HEK293 (cell line): ENCODE measurements around the gene OCA2.

Experiments used
- CTCF ChIA-PET: fragments of 350-600 bp; formaldehyde crosslinking; extraction: SDS; loops from one replicate; lab custom pipeline; 2021; ENCODE audit warnings: antibody characterized with exemption; lab: Yijun Ruan, JAX
- POLR2A ChIA-PET: fragments of 300-600 bp; formaldehyde crosslinking; extraction: SDS; loops from one replicate; lab custom pipeline; 2020; ENCODE audit warnings: antibody characterized with exemption, inconsistent platforms; lab: Yijun Ruan, JAX
- H3K27ac ChIP-seq: fragments of 200-500 bp; sonication (Bioruptor generic); 2 replicates; pipeline ENCODE4 v1.5.1; 2014; ENCODE audit warnings: low read depth, low read length, control low read depth, inconsistent platforms; ENCODE audit errors: extremely low read depth
- H3K36me3 ChIP-seq, 2 experiments: fragments of 200-500 bp in 1 of 2; sonication (Bioruptor generic) in 1 of 2; 1 replicate in 1 of 2; 2 replicates in 1 of 2; pipeline ENCODE4 v1.5.1; 2014 to 2017; ENCODE audit warnings: inconsistent platforms in 2 of 2, low read length in 2 of 2; ENCODE audit not compliant: control insufficient read depth in 2 of 2, insufficient read depth in 1 of 2
- H3K4me1 ChIP-seq: fragments of 200-500 bp; sonication (Bioruptor generic); 2 replicates; pipeline ENCODE4 v1.5.1; 2014; ENCODE audit warnings: mild to moderate bottlenecking, low read length, inconsistent platforms; ENCODE audit not compliant: control insufficient read depth, insufficient read depth
- H3K4me3 ChIP-seq: 2 replicates; pipeline ENCODE4 v1.5.1; 2011; ENCODE audit warnings: low read depth, mild to moderate bottlenecking, control low read depth, low read length, moderate library complexity
- H3K9me3 ChIP-seq: fragments of 200-500 bp; sonication (Bioruptor generic); 2 replicates; pipeline ENCODE4 v1.5.1; 2014; ENCODE audit warnings: low read depth, low read length, inconsistent platforms; ENCODE audit not compliant: control insufficient read depth, insufficient read depth
- GLI4 ChIP-seq: fragments of 450-650 bp; formaldehyde crosslinking; IDR thresholded peaks from 2 replicates; pipeline ENCODE4 v1.5.1; 2016; ENCODE audit warnings: missing biosample characterization, missing genetic modification characterization
- IKZF3 ChIP-seq: fragments of 450-650 bp; IDR thresholded peaks from 2 replicates; pipeline ENCODE4 v1.5.0; 2018; ENCODE audit warnings: missing biosample characterization, mild to moderate bottlenecking, missing genetic modification characterization, moderate library complexity
- KLF7 ChIP-seq: fragments of 450-650 bp; formaldehyde crosslinking; IDR thresholded peaks from 2 replicates; pipeline ENCODE4 v1.5.1; 2016; ENCODE audit warnings: missing biosample characterization, missing genetic modification characterization, borderline replicate concordance
- PRDM6 ChIP-seq: fragments of 450-650 bp; formaldehyde crosslinking; IDR thresholded peaks from 2 replicates; pipeline ENCODE4 v1.5.1; 2017; ENCODE audit warnings: missing biosample characterization, missing genetic modification characterization
- SP3 ChIP-seq: fragments of 450-650 bp; formaldehyde crosslinking; IDR thresholded peaks from 2 replicates; pipeline ENCODE4 v1.5.1; 2016; ENCODE audit warnings: missing biosample characterization, missing genetic modification characterization
- SP7 ChIP-seq: fragments of 450-650 bp; formaldehyde crosslinking; IDR thresholded peaks from 2 replicates; pipeline ENCODE4 v1.5.1; 2016; ENCODE audit warnings: missing biosample characterization, missing genetic modification characterization
- ZBTB21 ChIP-seq: fragments of 450-650 bp; formaldehyde crosslinking; IDR thresholded peaks from 2 replicates; pipeline ENCODE4 v1.5.1; 2017; ENCODE audit warnings: missing biosample characterization, missing genetic modification characterization
- ZBTB6 ChIP-seq: fragments of 450-650 bp; formaldehyde crosslinking; IDR thresholded peaks from 2 replicates; pipeline ENCODE4 v1.5.1; 2017; ENCODE audit warnings: missing biosample characterization, missing genetic modification characterization
- ZEB2 ChIP-seq: fragments of 450-650 bp; formaldehyde crosslinking; IDR thresholded peaks from 2 replicates; pipeline ENCODE4 v1.5.1; 2016; ENCODE audit warnings: missing biosample characterization, missing genetic modification characterization
- ZIC2 ChIP-seq: fragments of 450-650 bp; formaldehyde crosslinking; IDR thresholded peaks from 2 replicates; pipeline ENCODE4 v1.5.1; 2016; ENCODE audit warnings: missing biosample characterization, missing genetic modification characterization
- ZNF138 ChIP-seq: fragments of 450-650 bp; formaldehyde crosslinking; IDR thresholded peaks from 2 replicates; pipeline ENCODE4 v1.5.1; 2016; ENCODE audit warnings: missing biosample characterization, missing genetic modification characterization, borderline replicate concordance
- ZNF23 ChIP-seq: fragments of 450-650 bp; formaldehyde crosslinking; IDR thresholded peaks from 2 replicates; pipeline ENCODE4 v1.5.1; 2016; ENCODE audit warnings: missing biosample characterization, missing genetic modification characterization, borderline replicate concordance
- ZNF280C ChIP-seq: fragments of 450-650 bp; formaldehyde crosslinking; IDR thresholded peaks from 2 replicates; pipeline ENCODE4 v1.5.1; 2016; ENCODE audit warnings: missing biosample characterization, missing genetic modification characterization
- ZNF366 ChIP-seq: fragments of 450-650 bp; formaldehyde crosslinking; conservative IDR thresholded peaks from 2 replicates; pipeline ENCODE4 v1.5.1; 2016; ENCODE audit warnings: missing biosample characterization, missing genetic modification characterization
- ZNF510 ChIP-seq: fragments of 450-650 bp; formaldehyde crosslinking; IDR thresholded peaks from 2 replicates; pipeline ENCODE4 v1.5.1; 2018; ENCODE audit warnings: mild to moderate bottlenecking, missing genetic modification characterization, missing biosample characterization; ENCODE audit not compliant: insufficient replicate concordance
- ZNF514 ChIP-seq: fragments of 450-650 bp; formaldehyde crosslinking; IDR thresholded peaks from 2 replicates; pipeline ENCODE4 v1.5.1; 2016; ENCODE audit warnings: missing biosample characterization, missing genetic modification characterization
- ZNF555 ChIP-seq: fragments of 450-650 bp; formaldehyde crosslinking; conservative IDR thresholded peaks from 2 replicates; pipeline ENCODE4 v1.5.1; 2017; ENCODE audit warnings: missing biosample characterization, mild to moderate bottlenecking, missing genetic modification characterization, inconsistent platforms
- ZNF621 ChIP-seq: fragments of 450-650 bp; formaldehyde crosslinking; IDR thresholded peaks from 2 replicates; pipeline ENCODE4 v1.5.1; 2017; ENCODE audit warnings: missing biosample characterization, missing genetic modification characterization
- ZNF623 ChIP-seq: fragments of 450-650 bp; formaldehyde crosslinking; IDR thresholded peaks from 2 replicates; pipeline ENCODE4 v1.5.1; 2016; ENCODE audit warnings: missing biosample characterization, missing genetic modification characterization
- ZNF76 ChIP-seq: fragments of 450-650 bp; formaldehyde crosslinking; IDR thresholded peaks from 2 replicates; pipeline ENCODE4; 2016; ENCODE audit warnings: low read depth, missing biosample characterization, missing genetic modification characterization, borderline replicate concordance
- ZNF791 ChIP-seq: fragments of 450-650 bp; formaldehyde crosslinking; IDR thresholded peaks from 2 replicates; pipeline ENCODE4 v1.5.1; 2016; ENCODE audit warnings: missing biosample characterization, missing genetic modification characterization
- ZSCAN16 ChIP-seq: fragments of 450-650 bp; formaldehyde crosslinking; IDR thresholded peaks from 2 replicates; pipeline ENCODE4 v1.5.1; 2016; ENCODE audit warnings: missing biosample characterization, missing genetic modification characterization
- ZSCAN23 ChIP-seq: fragments of 450-650 bp; formaldehyde crosslinking; IDR thresholded peaks from 2 replicates; pipeline ENCODE4 v1.5.1; 2016; ENCODE audit warnings: missing biosample characterization, missing genetic modification characterization
- TF ChIP-seq, protein P1 (sequence below): sonication (generic); formaldehyde crosslinking; IDR thresholded peaks from 2 replicates; pipeline ENCODE4 v1.8.1; 2022; ENCODE audit warnings: mild to moderate bottlenecking, moderate library complexity, missing genetic modification reagents
- TF ChIP-seq, protein P2 (sequence below): fragments of 450-650 bp; formaldehyde crosslinking; IDR thresholded peaks from 2 replicates; pipeline ENCODE4 v1.5.1; 2017; ENCODE audit warnings: missing biosample characterization, missing genetic modification characterization
- TF ChIP-seq, protein P3 (sequence below): fragments of 450-650 bp; formaldehyde crosslinking; IDR thresholded peaks from 2 replicates; pipeline ENCODE4 v1.5.1; 2016; ENCODE audit warnings: missing biosample characterization, missing genetic modification characterization

The OCA2 gene

GRCh38 chr15:27842526-27842925 is 256.6 kb downstream of the OCA2 start:
- Histone ChIP-seq H3K4me1 (no peaks in the 10 kb centered on the region), H3K27ac (no peak overlapping the region), H3K4me3 (no peak overlapping the region), H3K36me3 (no peaks in the 10 kb centered on the region), H3K9me3 (no peaks in the 10 kb centered on the region)
- CTCF ChIA-PET: interaction anchor here (0.7 kb wide), 1 partner anchor 284 kb away, joined by 3 read pairs; no protein-coding TSS in a partner anchor
- POLR2A ChIA-PET: no interaction called here
- no peak for TF ChIP-seq GLI4
- no peak for TF ChIP-seq ZNF621 (tag by site-specific recombination)
- TF ChIP-seq ZNF623 (tag by site-specific recombination): no peak
- TF ChIP-seq, protein P1, sequence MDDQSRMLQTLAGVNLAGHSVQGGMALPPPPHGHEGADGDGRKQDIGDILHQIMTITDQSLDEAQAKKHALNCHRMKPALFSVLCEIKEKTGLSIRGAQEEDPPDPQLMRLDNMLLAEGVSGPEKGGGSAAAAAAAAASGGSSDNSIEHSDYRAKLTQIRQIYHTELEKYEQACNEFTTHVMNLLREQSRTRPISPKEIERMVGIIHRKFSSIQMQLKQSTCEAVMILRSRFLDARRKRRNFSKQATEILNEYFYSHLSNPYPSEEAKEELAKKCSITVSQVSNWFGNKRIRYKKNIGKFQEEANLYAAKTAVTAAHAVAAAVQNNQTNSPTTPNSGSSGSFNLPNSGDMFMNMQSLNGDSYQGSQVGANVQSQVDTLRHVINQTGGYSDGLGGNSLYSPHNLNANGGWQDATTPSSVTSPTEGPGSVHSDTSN: no peak
- no peak for TF ChIP-seq ZNF514 (tag by site-specific recombination)
- no peak for TF ChIP-seq ZNF280C (tag by site-specific recombination)
- TF ChIP-seq SP7 (tag by site-specific recombination): no peak
- TF ChIP-seq ZIC2 (tag by site-specific recombination): no peak
- TF ChIP-seq ZSCAN23 (tag by site-specific recombination): no peak
- TF ChIP-seq PRDM6 (tag by site-specific recombination): no peak
- TF ChIP-seq ZNF366 (tag by site-specific recombination): no peak
- TF ChIP-seq ZNF510 (tag by site-specific recombination): no peak
- no peak for TF ChIP-seq ZNF138
- TF ChIP-seq, protein P2, sequence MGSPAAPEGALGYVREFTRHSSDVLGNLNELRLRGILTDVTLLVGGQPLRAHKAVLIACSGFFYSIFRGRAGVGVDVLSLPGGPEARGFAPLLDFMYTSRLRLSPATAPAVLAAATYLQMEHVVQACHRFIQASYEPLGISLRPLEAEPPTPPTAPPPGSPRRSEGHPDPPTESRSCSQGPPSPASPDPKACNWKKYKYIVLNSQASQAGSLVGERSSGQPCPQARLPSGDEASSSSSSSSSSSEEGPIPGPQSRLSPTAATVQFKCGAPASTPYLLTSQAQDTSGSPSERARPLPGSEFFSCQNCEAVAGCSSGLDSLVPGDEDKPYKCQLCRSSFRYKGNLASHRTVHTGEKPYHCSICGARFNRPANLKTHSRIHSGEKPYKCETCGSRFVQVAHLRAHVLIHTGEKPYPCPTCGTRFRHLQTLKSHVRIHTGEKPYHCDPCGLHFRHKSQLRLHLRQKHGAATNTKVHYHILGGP (tag by site-specific recombination): no peak
- no peak for TF ChIP-seq ZEB2 (tag by site-specific recombination)
- no peak for TF ChIP-seq ZNF23 (tag by site-specific recombination)

DNA sequence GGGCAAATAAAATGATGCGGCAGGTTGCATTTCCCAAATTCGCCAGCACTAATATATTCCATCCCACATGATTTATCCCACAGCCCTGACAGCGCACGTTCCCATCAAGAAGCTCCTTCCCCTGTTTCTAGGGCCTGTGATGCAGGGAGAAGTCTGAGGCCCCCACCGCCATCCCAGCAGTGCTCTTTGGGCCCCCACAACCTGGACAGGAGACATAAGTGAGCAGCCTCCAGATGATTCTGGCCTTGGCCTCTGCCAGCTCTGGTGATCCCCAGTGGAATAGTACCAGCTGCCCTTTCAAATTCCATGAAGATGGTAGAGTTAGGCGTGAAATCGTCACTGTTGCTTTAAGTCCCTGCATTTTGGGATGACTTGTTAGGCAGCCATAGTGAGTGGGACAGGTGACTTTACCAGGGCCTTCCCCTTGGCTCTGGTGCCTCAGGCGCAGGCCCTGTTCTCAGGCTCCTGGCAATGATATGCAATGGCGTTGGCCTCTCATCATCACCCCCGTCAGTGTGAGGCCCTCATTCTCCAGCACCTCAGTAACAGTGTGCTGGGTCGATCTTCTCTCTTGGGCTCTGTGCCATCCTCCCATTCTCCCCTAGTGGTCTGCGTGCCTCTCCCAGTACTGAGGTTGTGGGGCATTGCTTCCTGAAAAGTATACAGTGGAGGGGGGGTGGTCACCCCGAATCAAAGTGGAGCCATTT is 263.7 kb downstream of the OCA2 start:
- Histone ChIP-seq H3K27ac (no peak overlapping the region), H3K4me3 (no peak overlapping the region), H3K9me3 (no peaks in the 10 kb centered on the region), H3K36me3 (no peaks in the 10 kb centered on the region), H3K4me1 (no peaks in the 10 kb centered on the region)
- ChIA-PET CTCF (no interaction called here), POLR2A (no interaction called here)
- TF ChIP-seq ZNF510 (tag by site-specific recombination): no peak
- TF ChIP-seq ZBTB6 (tag by site-specific recombination): no peak
- TF ChIP-seq SP3 (tag by site-specific recombination): no peak
- no peak for TF ChIP-seq ZSCAN16 (tag by site-specific recombination)
- TF ChIP-seq ZNF555 (tag by site-specific recombination): no peak
- TF ChIP-seq KLF7 (tag by site-specific recombination): no peak
- TF ChIP-seq ZBTB21: no peak
- TF ChIP-seq IKZF3 (tag by site-specific recombination): no peak
- TF ChIP-seq, protein P3, sequence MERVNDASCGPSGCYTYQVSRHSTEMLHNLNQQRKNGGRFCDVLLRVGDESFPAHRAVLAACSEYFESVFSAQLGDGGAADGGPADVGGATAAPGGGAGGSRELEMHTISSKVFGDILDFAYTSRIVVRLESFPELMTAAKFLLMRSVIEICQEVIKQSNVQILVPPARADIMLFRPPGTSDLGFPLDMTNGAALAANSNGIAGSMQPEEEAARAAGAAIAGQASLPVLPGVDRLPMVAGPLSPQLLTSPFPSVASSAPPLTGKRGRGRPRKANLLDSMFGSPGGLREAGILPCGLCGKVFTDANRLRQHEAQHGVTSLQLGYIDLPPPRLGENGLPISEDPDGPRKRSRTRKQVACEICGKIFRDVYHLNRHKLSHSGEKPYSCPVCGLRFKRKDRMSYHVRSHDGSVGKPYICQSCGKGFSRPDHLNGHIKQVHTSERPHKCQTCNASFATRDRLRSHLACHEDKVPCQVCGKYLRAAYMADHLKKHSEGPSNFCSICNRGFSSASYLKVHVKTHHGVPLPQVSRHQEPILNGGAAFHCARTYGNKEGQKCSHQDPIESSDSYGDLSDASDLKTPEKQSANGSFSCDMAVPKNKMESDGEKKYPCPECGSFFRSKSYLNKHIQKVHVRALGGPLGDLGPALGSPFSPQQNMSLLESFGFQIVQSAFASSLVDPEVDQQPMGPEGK (tag by site-specific recombination): no peak
- no peak for TF ChIP-seq ZNF76 (tag by site-specific recombination)
- no peak for TF ChIP-seq ZNF791
